Breast epithelium (tissue), 4 donors: Measurements from ENCODE around the gene POU6F1. TPM values are rescaled to one million over a fixed set of nuclear protein-coding genes. Genes with fewer than 3 reads are reported as not detected.

Source experiments
- DNase-seq, 2 donors: peaks; one replicate each; pipeline ENCODE4 v3.0.0-alpha.2; 2019; ENCODE audit warnings: low spot score in 2 of 2
- H3K27ac ChIP-seq, 2 donors: fragments of 200-600 bp; sonication (generic) in 1 of 2; one replicate each; pipeline ENCODE4 v1.5.1; 2016 to 2019; ENCODE audit warnings: mild to moderate bottlenecking in 1 of 2
- H3K27me3 ChIP-seq, 2 donors: fragments of 200-600 bp; sonication (generic) in 1 of 2; one replicate each; pipeline versions ENCODE4 v1.5.1 to v1.6.0; 2017 to 2019; ENCODE audit warnings: control low read depth in 1 of 2, mild to moderate bottlenecking in 1 of 2
- H3K36me3 ChIP-seq: fragments of 200-600 bp; one replicate; pipeline ENCODE4 v1.5.1; 2019
- H3K4me1 ChIP-seq, 2 donors: fragments of 200-600 bp; sonication (generic); one replicate each; pipeline ENCODE4 v1.5.1; 2016 to 2019; ENCODE audit warnings: control low read depth in 1 of 2
- H3K4me3 ChIP-seq, 3 donors: fragments of 200-600 bp; sonication (generic); 1 replicate in 2 of 3; 2 replicates in 1 of 3; pipeline ENCODE4 v1.5.1; 2016 to 2019; ENCODE audit warnings: mild to moderate bottlenecking in 3 of 3, moderate library complexity in 2 of 3
- H3K9me3 ChIP-seq, 2 donors: fragments of 200-600 bp; sonication (generic) in 1 of 2; one replicate each; pipeline ENCODE4 v1.5.1; 2016 to 2019; ENCODE audit warnings: control low read depth in 1 of 2
- POLR2A ChIP-seq: fragments of 450-650 bp; IDR thresholded peaks from one replicate; pipeline ENCODE4 v1.6.1; 2016; ENCODE audit warnings: antibody characterized with exemption, mild to moderate bottlenecking, moderate library complexity
- POLR2AphosphoS5 ChIP-seq, 3 donors: sonication (generic); formaldehyde crosslinking; IDR thresholded peaks; one replicate each; pipeline ENCODE4 v1.6.1; 2017; ENCODE audit warnings: antibody characterized with exemption in 3 of 3
- intact Hi-C: fragments of 100-400 bp; cut with DNase I; formaldehyde crosslinking; loops from one replicate; pipeline ENCODE4 v1.15.1; 2023; ENCODE audit warnings: low total_unique reads
- total RNA-seq, 3 donors: library from RNA; depleted of rRNA; stranded (reverse); fragments of >200 nt; gene quantifications; one replicate each; pipeline ENCODE4 v1.1.0, GENCODE V29; 2016
- TF ChIP-seq, protein P1 (sequence below), 3 donors: fragments of 450-650 bp; IDR thresholded peaks; one replicate each; pipeline ENCODE4 v1.5.1; 2016 to 2017; ENCODE audit warnings: antibody characterized with exemption in 3 of 3, mild to moderate bottlenecking in 3 of 3, moderate library complexity in 3 of 3

POU6F1 gene
- total RNA-seq, 3 donors from 2014 or later = 10.5 to 23.3 (median 15.2) TPM

DNA sequence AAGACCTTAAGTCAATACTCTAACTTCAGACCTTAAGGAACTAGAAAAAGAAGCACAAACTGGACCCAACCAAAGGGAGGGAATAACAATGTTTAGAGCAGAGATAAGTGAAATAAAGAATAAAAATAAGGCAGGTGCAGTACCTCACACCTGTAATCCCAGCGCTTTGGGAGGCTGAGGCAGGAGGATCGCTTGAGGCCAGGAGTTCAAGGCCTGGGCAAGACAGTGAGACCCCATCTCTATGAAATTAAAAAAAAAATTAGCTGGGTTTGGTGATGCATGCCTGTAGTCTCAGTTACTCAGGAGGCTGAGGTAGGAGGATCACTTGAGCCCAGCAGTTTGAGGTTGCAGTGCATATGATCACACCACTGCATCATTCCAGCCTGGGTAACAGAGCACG lies 54.1 kb downstream of the POU6F1 start:
- H3K9me3 ChIP-seq = no peaks in the 10 kb centered on the region
- TF ChIP-seq POLR2A (no peak), POLR2AphosphoS5 (IDR thresholded peaks at IDR 0.05) (no peak)
- TF ChIP-seq, protein P1, sequence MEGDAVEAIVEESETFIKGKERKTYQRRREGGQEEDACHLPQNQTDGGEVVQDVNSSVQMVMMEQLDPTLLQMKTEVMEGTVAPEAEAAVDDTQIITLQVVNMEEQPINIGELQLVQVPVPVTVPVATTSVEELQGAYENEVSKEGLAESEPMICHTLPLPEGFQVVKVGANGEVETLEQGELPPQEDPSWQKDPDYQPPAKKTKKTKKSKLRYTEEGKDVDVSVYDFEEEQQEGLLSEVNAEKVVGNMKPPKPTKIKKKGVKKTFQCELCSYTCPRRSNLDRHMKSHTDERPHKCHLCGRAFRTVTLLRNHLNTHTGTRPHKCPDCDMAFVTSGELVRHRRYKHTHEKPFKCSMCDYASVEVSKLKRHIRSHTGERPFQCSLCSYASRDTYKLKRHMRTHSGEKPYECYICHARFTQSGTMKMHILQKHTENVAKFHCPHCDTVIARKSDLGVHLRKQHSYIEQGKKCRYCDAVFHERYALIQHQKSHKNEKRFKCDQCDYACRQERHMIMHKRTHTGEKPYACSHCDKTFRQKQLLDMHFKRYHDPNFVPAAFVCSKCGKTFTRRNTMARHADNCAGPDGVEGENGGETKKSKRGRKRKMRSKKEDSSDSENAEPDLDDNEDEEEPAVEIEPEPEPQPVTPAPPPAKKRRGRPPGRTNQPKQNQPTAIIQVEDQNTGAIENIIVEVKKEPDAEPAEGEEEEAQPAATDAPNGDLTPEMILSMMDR (IDR thresholded peaks at IDR 0.05) = no peak
- H3K4me1 ChIP-seq = no peaks in the 10 kb centered on the region
- intact Hi-C loops = no loop called here
- no peak overlapping the region for H3K4me3 ChIP-seq
- no peaks in the 10 kb centered on the region for H3K36me3 ChIP-seq
- no peak overlapping the region for H3K27ac ChIP-seq
- DNase-seq = no peak
- H3K27me3 ChIP-seq = no peaks in the 10 kb centered on the region

DNA sequence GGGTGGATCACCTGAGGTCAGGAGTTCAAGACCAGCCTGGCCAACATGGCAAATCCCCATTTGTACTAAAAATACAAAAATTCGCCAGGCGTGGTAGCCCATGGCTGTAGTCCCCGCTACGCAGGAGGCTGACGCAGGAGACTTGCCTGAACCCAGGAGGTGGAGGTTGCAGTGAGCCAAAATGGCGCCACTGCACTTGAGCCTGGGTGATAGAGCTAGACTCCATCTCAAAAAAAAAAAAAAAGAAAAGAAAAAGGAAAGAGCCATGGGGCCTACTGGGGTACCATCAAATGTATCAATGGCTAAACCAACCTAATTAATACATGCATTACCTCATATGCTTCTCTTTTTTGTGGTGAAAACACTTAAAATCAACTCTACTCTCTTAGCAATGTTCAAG lies 55.6 kb downstream of the POU6F1 start:
- no peak for DNase-seq
- intact Hi-C loops = no loop called here

DNA sequence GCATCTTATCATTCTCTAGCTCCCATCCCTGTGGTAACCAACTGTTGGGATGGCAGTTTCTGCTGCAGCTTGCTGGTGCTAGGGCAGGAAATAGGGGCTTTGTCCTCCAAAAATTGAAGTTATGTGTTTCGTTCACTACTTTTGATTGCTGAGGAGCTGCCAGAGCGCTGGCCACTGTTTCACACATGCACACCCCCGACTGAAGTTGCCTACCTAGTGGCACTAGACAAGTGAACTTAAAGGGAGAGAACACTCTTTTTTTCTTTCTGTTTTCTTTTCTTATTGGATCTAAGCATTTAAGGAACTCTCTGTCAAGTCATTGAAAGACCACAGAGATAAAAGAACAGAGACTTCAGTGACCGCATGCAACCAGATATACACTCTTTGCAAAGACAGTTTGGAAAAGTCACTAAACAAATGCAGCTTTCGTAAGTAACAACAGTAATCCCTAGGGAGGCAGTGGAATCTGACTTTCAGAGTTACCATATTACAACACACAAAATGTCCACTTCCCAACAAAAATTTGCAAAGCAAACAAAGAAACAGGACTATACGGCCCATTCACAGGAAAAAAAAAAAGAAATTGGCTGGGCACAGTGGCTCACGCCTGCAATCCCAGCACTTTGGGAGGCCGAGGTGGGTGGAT lies 56.9 kb downstream of the POU6F1 start:
- intact Hi-C loops = no loop called here
- Histone ChIP-seq H3K27ac (no peak overlapping the region), H3K27me3 (no peaks in the 10 kb centered on the region), H3K36me3 (no peaks in the 10 kb centered on the region), H3K4me3 (no peak overlapping the region), H3K4me1 (no peaks in the 10 kb centered on the region), H3K9me3 (no peaks in the 10 kb centered on the region)
- TF ChIP-seq, protein P1 (IDR thresholded peaks at IDR 0.05) = no peak
- TF ChIP-seq POLR2A (no peak), POLR2AphosphoS5 (IDR thresholded peaks at IDR 0.05) (no peak)
- no peak for DNase-seq

More for the DNA sequence above, 55.6 kb downstream of the POU6F1 start:
- Histone ChIP-seq H3K36me3 (no peaks in the 10 kb centered on the region), H3K4me3 (no peak overlapping the region), H3K9me3 (no peaks in the 10 kb centered on the region), H3K4me1 (no peaks in the 10 kb centered on the region), H3K27me3 (no peaks in the 10 kb centered on the region), H3K27ac (no peak overlapping the region)
- TF ChIP-seq, protein P1 (IDR thresholded peaks at IDR 0.05) = no peak

DNA sequence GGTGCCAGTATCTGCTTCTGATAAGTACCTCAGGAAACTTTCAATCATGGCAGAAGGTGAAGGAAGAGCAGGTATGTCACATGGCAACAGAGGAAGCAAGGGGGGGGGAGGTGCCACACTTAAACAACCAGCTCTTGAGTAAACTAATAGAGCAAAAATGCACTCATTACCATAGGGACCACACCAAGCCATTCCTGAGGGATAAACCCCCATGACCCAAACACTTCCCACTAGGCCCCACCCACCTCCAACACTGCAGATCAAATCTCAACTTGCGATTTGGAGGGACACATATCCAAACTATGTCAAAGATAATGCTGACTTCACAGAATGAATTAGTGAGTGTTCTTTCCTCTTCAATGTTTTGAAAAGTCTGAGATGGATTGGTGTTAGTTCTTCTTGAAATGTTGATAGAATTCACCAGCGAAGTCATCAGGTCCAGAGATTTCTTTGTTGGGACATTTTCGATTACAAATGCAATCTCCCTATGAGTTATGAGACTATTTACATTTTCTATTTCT lies 61.6 kb downstream of the POU6F1 start:
- TF ChIP-seq POLR2AphosphoS5 (IDR thresholded peaks at IDR 0.05) (no peak), POLR2A (no peak)
- TF ChIP-seq, protein P1 (IDR thresholded peaks at IDR 0.05) = no peak
- intact Hi-C loops = no loop called here
- Histone ChIP-seq H3K4me3 (no peak overlapping the region), H3K27me3 (no peaks in the 10 kb centered on the region), H3K36me3 (no peaks in the 10 kb centered on the region), H3K9me3 (no peaks in the 10 kb centered on the region), H3K4me1 (no peaks in the 10 kb centered on the region), H3K27ac (no peak overlapping the region)
- DNase-seq = no peak

DNA sequence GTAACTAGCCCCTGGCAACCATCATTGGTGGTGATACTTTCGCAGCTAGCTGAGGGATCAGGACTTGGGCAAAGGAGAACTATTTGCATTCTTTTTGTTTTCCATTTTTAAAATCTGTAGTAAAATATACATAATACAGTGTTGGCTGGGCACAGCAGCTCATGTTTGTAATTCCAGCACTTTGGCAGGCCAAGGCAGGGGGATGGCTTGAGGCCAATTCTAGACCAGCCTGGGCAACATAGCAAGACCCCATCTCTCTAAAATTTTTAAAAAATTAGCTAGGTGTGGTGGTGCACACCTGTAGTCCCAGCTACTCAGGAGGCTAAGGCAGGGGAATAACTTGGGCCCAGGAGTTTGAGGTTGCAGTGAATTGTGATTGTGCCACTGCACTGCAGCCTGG lies 64.9 kb downstream of the POU6F1 start:
- DNase-seq = no peak
- Histone ChIP-seq H3K9me3 (no peaks in the 10 kb centered on the region), H3K4me1 (no peaks in the 10 kb centered on the region), H3K27me3 (no peaks in the 10 kb centered on the region), H3K36me3 (no peaks in the 10 kb centered on the region), H3K4me3 (no peak overlapping the region), H3K27ac (no peak overlapping the region)
- intact Hi-C loops = no loop called here
- TF ChIP-seq POLR2AphosphoS5 (IDR thresholded peaks at IDR 0.05) (no peak), POLR2A (no peak)
- TF ChIP-seq, protein P1 (IDR thresholded peaks at IDR 0.05) = no peak
